Measurements from ENCODE around the gene SAMD4B.

Gene SAMD4B

DNA sequence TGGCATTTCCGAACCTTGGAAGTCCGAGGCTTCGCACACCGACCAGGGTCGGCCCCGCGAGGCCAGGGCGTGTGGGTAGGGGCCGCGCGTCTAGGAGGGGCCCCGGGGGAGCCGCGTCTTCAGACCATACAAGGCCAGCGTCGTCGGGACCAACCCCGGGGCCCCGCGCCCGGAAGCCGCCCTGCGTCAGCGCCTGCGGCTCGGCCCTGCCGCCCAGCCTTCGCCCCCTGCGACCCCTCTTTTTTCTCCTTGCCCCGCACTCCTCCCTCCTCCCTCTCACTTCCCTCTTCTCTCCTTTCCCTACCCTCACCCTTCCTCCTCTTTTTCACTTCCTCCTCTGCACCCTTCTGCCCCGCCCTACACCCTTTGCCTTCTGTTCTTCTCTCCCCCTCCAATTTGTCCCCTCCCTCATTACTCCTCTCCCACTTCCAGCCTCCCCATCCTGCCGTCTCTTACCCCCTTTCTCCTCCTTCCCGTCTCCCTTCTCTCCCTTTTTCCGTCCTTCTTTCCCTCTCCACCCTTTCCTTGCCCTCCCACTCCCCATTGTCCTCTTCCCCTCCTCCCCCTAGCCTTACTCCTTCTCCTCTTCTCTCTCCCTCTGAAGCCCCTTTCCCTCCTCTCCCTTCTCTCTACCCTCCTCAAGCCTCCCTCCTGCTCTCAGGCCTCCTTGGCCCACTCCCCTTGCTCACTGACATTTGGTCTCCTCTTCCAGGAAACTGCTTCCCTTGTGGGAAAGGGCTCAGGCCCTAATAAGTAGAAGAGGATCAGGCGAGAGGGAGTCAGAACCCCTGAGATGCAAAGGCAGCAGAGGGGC is 68.0 kb downstream of the SAMD4B start:
- peak overlapping the region; percentile 98 for H3K27ac ChIP-seq
- TF ChIP-seq, protein P1, sequence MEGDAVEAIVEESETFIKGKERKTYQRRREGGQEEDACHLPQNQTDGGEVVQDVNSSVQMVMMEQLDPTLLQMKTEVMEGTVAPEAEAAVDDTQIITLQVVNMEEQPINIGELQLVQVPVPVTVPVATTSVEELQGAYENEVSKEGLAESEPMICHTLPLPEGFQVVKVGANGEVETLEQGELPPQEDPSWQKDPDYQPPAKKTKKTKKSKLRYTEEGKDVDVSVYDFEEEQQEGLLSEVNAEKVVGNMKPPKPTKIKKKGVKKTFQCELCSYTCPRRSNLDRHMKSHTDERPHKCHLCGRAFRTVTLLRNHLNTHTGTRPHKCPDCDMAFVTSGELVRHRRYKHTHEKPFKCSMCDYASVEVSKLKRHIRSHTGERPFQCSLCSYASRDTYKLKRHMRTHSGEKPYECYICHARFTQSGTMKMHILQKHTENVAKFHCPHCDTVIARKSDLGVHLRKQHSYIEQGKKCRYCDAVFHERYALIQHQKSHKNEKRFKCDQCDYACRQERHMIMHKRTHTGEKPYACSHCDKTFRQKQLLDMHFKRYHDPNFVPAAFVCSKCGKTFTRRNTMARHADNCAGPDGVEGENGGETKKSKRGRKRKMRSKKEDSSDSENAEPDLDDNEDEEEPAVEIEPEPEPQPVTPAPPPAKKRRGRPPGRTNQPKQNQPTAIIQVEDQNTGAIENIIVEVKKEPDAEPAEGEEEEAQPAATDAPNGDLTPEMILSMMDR (IDR thresholded peaks at IDR 0.05) = no peak
- TF ChIP-seq ZFX (IDR thresholded peaks at IDR 0.05; ENCODE audit: borderline replicate concordance) = no peak

DNA sequence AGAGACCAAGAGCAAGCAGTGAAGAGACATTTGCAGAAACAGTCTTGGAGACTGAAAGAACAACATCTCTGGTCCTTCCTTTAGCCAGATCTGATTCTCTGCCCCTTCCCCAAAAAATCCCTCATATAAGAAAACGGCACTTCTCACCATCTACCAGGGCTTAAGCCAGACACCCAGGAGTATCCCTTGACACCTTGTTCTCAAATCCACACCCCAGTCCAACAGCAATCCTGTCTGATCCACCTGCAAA is 68.5 kb downstream of the SAMD4B start:
- H3K27ac ChIP-seq = peak overlapping the region; percentile 98
- TF ChIP-seq, protein P1 (IDR thresholded peaks at IDR 0.05) = no peak
- no peak for TF ChIP-seq ZFX (IDR thresholded peaks at IDR 0.05; ENCODE audit: borderline replicate concordance)

DNA sequence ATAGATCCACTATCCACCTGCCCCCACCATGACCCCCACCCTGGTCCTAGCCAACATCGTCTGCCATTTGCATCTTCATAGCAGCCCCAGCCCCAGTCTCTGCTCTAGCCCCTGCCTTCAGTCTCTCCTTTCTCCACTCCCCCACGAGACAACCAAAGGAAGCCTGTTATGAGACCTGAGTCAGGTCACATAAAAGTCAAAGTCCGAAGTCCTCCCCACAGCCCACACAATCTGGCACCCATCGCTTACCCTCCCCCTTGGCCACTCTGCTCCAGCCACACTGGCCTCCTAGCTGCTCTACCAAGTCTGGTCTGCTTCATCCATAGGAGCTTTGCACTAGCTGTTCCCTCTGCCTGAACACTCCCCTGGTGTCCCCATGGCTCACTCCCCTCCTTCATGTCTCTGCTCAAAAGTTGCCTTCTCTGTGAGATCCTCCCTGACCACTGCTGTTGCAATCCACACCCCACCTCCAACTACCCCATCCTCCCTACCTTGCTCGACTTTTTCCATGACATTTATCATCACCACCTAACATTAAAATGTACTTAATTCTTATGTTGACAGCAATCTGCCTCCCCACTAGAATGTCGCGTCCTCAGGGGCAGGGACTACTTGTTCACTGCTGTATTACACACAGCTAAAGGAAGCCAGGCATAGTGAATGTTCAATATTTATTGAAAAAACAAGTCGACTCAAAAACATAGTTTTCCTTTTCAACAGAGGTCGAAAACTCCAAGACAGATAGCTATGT is 69.0 kb downstream of the SAMD4B start:
- TF ChIP-seq, protein P1 (IDR thresholded peaks at IDR 0.05) = no peak
- no peak for TF ChIP-seq ZFX (IDR thresholded peaks at IDR 0.05; ENCODE audit: borderline replicate concordance)
- H3K27ac ChIP-seq = peak overlapping the region; percentile 98

DNA sequence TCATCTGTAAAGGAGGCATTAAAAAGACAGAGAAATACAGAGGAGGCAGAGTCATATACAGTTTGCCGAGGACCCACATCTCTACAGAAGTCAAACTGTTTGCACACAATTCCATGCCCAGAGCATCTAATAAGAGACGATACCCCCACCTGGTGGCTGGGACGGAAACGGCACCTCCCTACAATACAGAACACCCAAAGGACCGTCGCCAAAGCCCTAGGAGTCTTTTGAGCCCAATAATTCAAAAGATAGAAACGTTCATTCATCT is 69.5 kb downstream of the SAMD4B start:
- peak overlapping the region; percentile 98 for H3K27ac ChIP-seq
- TF ChIP-seq, protein P1 (IDR thresholded peaks at IDR 0.05) = peak; percentile 86
- no peak for TF ChIP-seq ZFX (IDR thresholded peaks at IDR 0.05; ENCODE audit: borderline replicate concordance)

DNA sequence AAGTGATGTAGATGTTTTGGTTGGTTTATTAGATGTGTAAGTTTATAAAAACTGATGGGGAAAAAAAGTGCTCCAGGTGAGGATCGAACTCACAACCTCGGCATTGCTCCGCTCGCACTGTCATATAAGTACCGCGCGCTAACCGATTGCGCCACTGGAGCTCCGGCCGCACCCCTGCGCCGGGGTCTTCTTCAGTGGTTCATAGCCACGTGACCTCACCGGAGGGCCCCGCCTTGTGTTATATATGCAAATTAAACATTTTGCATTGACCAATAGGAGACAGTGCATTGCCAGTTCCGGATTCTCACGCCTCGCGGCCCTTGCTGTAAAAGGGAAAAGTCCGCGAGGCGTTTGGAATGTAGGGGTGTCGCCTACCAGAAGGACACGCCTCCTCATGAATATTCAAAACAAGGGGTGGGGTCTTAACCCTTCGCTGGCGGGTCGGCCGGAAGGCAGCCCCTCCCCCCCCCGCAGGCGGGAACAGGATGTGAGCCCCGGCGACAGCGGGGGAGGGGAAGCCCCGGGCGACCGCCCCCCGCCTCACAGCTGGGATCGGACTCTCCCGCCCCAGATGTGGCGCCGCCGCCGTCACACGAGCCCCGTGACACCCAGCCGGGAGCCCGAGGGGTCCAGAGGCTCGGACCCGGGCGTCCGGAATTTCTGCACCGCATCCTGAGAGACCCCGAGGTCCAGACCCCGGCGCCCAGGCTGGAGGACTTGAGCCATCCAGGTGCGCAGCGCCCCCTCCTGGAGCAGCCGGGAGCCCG is 70.1 kb downstream of the SAMD4B start, which contains the start of gene PLEKHG2:
TSS of gene PLEKHG2 (plus strand) at position 570 of the 767 bp plus-strand sequence. CDS start 1,418 bp downstream, outside the sequence.
- TF ChIP-seq, protein P1 (IDR thresholded peaks at IDR 0.05) = peak; percentile 71; the same call in 1 of the 2 replicates
- TF ChIP-seq ZFX (IDR thresholded peaks at IDR 0.05; ENCODE audit: borderline replicate concordance) = no peak
- peak within 1 kb of the TSS; percentile 98 for H3K27ac ChIP-seq

DNA sequence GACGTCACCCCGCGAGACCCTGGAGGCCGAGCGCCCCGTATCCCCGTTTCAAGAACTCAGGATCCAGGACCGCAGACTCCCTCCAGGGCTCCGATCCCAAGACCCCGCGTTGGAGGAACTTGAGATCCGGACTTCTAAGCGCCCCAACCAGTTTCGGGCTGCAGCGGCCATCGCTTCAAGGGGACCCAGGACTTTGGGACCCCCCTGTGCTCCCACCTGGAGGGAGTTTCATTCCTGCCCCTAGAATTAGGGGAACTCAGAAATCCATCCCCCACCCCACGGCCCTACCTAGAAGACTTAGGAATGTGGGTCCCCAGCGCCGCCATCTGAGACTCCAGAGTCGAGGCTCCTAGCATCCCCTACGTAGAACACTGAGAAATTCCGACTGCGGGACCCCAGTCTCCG is 70.6 kb downstream of the SAMD4B start:
- TF ChIP-seq, protein P1 (IDR thresholded peaks at IDR 0.05) = no peak; the same call in 1 of the 2 replicates
- TF ChIP-seq ZFX (IDR thresholded peaks at IDR 0.05; ENCODE audit: borderline replicate concordance) = no peak
- peak overlapping the region; percentile 98 for H3K27ac ChIP-seq
